Right cardiac atrium (tissue), 5 donors: ENCODE measurements around the gene SLC25A1. TPM values are rescaled to one million over a fixed set of nuclear protein-coding genes. Genes with fewer than 3 reads are reported as not detected.

Experiments
- ATAC-seq, 2 donors: fragments of 200-7000 bp; cut with Tn5 transposase; one replicate each; pipeline versions ENCODE4 v1.8.0 to v1.9.1; 2020; ENCODE audit warnings: moderate library complexity in 2 of 2, mild to moderate bottlenecking in 1 of 2
- DNase-seq, 3 donors: peaks; one replicate each; pipeline ENCODE4 v3.0.0-alpha.2; 2020
- H3K27ac ChIP-seq: one replicate; pipeline ENCODE4 v1.5.1; 2013; ENCODE audit warnings: mild to moderate bottlenecking, low read length, control low read depth, moderate library complexity
- H3K27me3 ChIP-seq: one replicate; pipeline ENCODE4 v1.6.1; 2013; ENCODE audit not compliant: control insufficient read depth, insufficient read depth
- H3K4me1 ChIP-seq: one replicate; pipeline ENCODE4 v1.6.1; 2013; ENCODE audit warnings: low read length; ENCODE audit not compliant: control insufficient read depth, insufficient read depth
- H3K4me3 ChIP-seq: one replicate; pipeline ENCODE4 v1.5.1; 2013; ENCODE audit warnings: low read length, control low read depth
- H3K9me3 ChIP-seq: one replicate; pipeline ENCODE4 v1.6.1; 2013; ENCODE audit warnings: low read length; ENCODE audit not compliant: control insufficient read depth
- WGBS: extraction: QIAGEN DNeasy Blood & Tissue Kit; methylation state at CpG from one replicate; pipeline ENCODE4 v1.1.7; 2013; 5-methylcytosine and 5-hydroxymethylcytosine counted together
- intact Hi-C, 4 donors: fragments of 100-400 bp; cut with DNase I; formaldehyde crosslinking; loops; one replicate each; pipeline versions ENCODE4 v1.11.0 to v1.14.0; 2022 to 2023
- polyA plus RNA-seq: library from polyadenylated mRNA; stranded (reverse); fragments of 200-250 nt; gene quantifications from one replicate; pipeline ENCODE4 v1.2.3, GENCODE V29; 2013
- total RNA-seq, 4 donors: library from RNA; stranded (reverse); fragmentation: NEBNext Ultra II Directional; extraction: Animal tissue kit (Norgen Biotek cat#: 25700); gene quantifications; one replicate each; pipeline ENCODE4 v1.2.1, GENCODE V29; 2021
- donor health status: healthy with polysubstance abuse.
- donor health status: DM: no; HTN: yes; CAD: no.
- donor health status: DM: no; HTN: no; CAD: no.
- donor health status: DM: no; HTN: yes; CAD: no; lungs with severe emphysema.
- donor health status: DM: yes; HTN: yes; CAD: no.

The SLC25A1 gene
- total and polyA plus RNA-seq, 5 donors = 11.2 to 26.5 (median 19.0) TPM

DNA sequence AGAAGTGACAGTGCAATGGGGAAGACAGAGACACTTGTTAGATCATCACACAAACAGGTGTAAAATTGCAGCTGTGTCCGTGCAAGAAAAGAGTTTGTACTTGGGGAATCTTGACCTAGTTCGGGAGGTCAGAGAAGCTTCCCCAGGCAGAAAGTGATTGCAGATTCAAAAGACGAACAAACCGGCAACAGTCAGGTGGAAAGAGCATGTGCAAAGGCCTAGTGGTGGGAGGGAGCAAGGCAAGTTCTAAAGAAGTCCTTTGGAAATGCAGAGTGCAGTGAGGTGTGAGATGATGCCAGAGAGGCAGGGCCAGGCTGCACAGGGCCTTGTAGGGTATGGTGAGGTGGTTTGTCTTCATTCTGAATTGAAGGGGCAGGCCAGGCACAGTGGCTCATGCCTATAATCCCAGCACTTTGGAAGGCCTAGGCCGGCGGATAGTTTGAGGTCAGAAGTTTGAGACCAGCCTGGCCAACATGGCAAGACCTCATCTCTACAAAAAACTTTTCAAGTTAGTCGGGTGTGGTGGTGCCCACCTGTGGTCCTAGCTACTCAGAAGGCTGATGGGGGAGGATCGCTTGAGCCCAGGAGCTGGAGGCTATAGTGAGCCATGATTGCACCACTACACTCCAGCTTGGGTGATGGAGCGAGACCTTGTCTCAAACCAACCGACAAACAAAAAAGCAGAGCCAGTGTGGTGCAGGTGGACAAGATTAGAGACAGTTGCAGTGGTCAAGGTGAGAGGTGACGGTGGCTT, 32.1 kb downstream of the SLC25A1 start:
- 80% methylated on average over 11 of the region's 11 CpGs for WGBS

DNA sequence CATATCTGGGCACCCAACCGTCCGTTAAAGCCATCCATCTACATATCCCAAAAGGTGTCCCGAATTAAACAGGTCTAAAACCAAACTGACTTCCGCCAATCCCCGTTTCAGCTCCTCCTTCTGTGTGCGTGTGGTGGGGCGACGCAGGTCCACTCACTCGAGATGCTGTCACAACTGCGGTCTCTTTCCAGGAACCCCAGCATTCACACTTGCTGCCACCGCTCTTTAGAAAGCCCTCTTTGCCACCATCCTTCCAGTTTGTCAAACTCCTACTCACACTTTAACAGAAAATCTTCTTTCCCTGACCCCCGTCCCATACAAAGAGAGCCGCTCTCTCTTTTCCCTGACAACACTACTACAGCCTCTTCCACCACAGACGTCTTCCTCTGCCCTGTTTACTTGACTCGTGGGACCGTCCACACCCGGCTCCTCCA, 34.6 kb downstream of the SLC25A1 start:
- DNase-seq = no peak
- WGBS = 2% methylated on average over 17 of the region's 17 CpGs
- no peak for ATAC-seq
- H3K9me3 ChIP-seq = no peaks in the 10 kb centered on the region
- H3K4me1 ChIP-seq = no peaks in the 10 kb centered on the region
- peak overlapping the region; percentile 62 for H3K4me3 ChIP-seq
- intact Hi-C loops = loop anchor here in 1 of 4 donors (10.0 kb wide), 1 partner anchor 491 kb away; no protein-coding TSS in a partner anchor
- H3K27me3 ChIP-seq = no peaks in the 10 kb centered on the region
- H3K27ac ChIP-seq = peak overlapping the region; percentile 59

More for the DNA sequence above, 32.1 kb downstream of the SLC25A1 start:
- DNase-seq (no peak), ATAC-seq (no peak)
- Histone ChIP-seq H3K4me3 (no peak overlapping the region), H3K27me3 (no peaks in the 10 kb centered on the region), H3K27ac (no peak overlapping the region), H3K9me3 (no peaks in the 10 kb centered on the region), H3K4me1 (no peaks in the 10 kb centered on the region)
- intact Hi-C loops = loop anchor here in 1 of 4 donors (10.0 kb wide), 1 partner anchor 488 kb away; no protein-coding TSS in a partner anchor

DNA sequence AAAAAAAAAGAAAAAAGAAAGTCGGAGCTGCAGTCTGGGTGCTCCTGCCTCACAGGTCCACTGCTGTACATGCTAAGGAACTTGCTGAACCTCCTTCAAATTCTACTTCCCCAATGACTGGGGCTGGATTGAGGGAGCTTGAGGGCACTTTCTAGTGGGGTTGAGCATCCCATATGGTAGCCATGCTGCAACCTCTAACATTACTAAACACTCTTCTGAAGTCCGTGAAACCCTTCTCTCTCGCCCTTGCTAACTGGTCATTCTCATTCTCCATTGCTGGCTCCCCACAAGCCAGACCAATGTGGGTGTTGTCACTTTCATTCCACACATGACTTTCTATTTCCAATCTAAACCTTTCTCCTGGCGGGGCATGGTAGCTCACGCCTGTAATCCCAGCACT, 35.3 kb downstream of the SLC25A1 start:
- H3K9me3 ChIP-seq = no peaks in the 10 kb centered on the region
- DNase-seq (no peak), ATAC-seq (no peak)
- H3K27ac ChIP-seq = no peak overlapping the region
- H3K27me3 ChIP-seq = no peaks in the 10 kb centered on the region
- H3K4me3 ChIP-seq = no peak overlapping the region
- 85% methylated on average over 5 of the region's 5 CpGs for WGBS
- no peaks in the 10 kb centered on the region for H3K4me1 ChIP-seq
- intact Hi-C loops = loop anchor here in 1 of 4 donors (10.0 kb wide), 1 partner anchor 492 kb away; no protein-coding TSS in a partner anchor

DNA sequence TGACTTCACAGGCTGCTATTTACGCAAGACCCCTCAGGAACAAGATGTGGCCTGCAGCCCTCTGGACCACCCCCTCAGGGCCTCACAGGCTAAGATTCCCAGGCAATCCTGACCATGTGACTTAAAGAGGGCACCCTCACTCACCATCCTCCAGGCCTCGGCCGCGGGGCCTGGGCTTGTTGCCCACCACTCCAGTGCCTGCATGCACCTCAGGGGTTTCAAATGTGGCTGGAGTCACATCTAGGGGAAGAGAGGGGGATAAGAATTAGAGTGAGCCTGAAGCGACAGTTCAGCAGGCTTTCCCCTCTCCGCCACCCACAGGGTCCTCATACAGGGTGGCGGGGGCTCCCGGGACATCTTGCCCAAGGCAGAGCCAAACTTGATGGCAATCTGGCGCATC, 36.1 kb downstream of the SLC25A1 start:
- WGBS = 97% methylated on average over 9 of the region's 9 CpGs
- Histone ChIP-seq H3K27me3 (no peaks in the 10 kb centered on the region), H3K4me3 (no peak overlapping the region), H3K27ac (no peak overlapping the region), H3K9me3 (no peaks in the 10 kb centered on the region), H3K4me1 (no peaks in the 10 kb centered on the region)
- intact Hi-C loops = loop anchor here in 1 of 4 donors (10.0 kb wide), 1 partner anchor 492 kb away; no protein-coding TSS in a partner anchor
- DNase-seq = no peak
- ATAC-seq = no peak

DNA sequence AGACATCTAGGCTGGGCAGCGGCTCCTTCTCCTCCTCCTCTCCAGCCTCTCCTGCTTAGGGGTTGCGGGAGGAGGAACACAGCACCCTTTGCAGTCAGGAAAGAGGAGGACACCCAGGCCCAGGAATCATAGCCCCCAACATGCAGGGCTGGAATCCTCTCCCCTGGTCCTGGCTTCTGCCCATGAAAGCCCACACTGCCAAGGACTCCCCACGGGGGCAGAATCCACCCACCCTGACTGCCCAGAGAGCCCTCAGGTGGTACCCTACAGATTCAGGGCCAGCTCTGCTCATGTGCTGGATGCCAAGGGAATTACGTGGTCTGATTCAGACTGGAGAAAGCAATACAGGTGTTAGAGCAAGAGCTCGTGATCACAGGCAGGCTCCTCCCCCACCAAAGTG, 38.6 kb downstream of the SLC25A1 start:
- Histone ChIP-seq H3K4me3 (no peak overlapping the region), H3K27ac (no peak overlapping the region), H3K9me3 (no peaks in the 10 kb centered on the region), H3K4me1 (no peaks in the 10 kb centered on the region), H3K27me3 (no peaks in the 10 kb centered on the region)
- WGBS = 89% methylated on average over 5 of the region's 5 CpGs
- ATAC-seq = no peak
- no peak for DNase-seq
- intact Hi-C loops = loop anchor here in 1 of 4 donors (10.0 kb wide), 1 partner anchor 495 kb away; no protein-coding TSS in a partner anchor

DNA sequence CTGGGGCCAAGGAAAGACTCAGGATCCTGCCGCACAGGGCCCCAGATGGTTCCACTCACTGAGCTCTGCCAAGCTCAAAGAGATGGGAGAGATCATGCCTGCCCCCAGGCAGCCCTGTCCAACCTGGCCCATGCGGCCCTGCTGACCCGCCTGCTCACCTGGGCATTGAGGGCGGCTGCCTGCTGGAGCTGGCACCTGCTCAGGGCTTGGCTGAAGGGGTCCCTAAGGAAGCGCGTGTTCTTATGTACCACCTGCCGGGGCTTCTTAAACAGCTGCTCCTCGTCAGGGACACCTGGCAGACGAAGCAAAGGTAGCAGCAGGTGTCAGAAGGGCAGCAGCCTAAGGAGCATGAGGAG, 39.6 kb downstream of the SLC25A1 start:
- H3K4me3 ChIP-seq = no peak overlapping the region
- H3K4me1 ChIP-seq = no peaks in the 10 kb centered on the region
- no peak for DNase-seq
- ATAC-seq = no peak
- no peaks in the 10 kb centered on the region for H3K27me3 ChIP-seq
- 92% methylated on average over 9 of the region's 9 CpGs for WGBS
- H3K27ac ChIP-seq = no peak overlapping the region
- H3K9me3 ChIP-seq = no peaks in the 10 kb centered on the region
- intact Hi-C loops = no loop called here

DNA sequence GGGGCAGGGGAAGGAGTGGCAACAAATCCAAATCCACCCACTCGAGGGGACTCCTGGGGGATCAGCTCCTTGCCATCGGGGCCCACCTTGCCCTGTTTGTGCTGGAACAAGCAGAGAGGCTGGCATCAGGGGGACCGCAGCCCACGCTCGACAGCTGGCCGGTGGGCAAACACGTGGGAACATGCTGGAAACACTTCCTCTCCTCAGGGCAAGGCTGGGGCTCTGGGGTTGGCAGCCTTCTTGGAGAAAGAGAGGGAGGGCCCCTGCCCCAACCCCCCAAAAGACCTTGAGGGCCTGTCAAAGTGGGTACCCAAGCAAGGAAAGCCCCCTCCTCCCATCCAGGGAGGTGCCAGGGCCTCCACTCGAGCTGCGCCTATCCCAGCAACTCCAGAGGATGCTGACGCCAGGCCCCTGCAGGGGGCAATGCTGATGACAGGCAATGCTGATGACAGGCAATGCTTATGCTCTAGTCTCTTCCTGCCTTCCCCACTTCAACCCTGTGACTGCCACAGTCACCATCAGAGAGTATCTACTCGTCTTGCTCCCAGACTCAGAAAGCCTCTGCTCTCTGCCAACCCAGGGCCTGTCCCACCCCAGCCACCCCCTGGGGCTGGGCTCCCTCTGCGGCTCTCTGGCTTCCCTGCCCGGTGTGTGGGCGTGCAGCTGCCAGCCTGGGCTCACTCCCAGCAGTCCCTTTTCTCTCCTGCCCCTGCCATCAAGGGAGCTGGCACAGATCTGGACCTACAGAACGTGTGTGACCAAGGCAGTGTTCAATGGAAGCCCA, 40.1 kb downstream of the SLC25A1 start:
- DNase-seq = no peak
- Histone ChIP-seq H3K27ac (no peak overlapping the region), H3K4me1 (no peaks in the 10 kb centered on the region), H3K27me3 (no peaks in the 10 kb centered on the region), H3K9me3 (no peaks in the 10 kb centered on the region), H3K4me3 (no peak overlapping the region)
- WGBS = 85% methylated on average over 15 of the region's 15 CpGs
- ATAC-seq = no peak
- intact Hi-C loops = no loop called here

DNA sequence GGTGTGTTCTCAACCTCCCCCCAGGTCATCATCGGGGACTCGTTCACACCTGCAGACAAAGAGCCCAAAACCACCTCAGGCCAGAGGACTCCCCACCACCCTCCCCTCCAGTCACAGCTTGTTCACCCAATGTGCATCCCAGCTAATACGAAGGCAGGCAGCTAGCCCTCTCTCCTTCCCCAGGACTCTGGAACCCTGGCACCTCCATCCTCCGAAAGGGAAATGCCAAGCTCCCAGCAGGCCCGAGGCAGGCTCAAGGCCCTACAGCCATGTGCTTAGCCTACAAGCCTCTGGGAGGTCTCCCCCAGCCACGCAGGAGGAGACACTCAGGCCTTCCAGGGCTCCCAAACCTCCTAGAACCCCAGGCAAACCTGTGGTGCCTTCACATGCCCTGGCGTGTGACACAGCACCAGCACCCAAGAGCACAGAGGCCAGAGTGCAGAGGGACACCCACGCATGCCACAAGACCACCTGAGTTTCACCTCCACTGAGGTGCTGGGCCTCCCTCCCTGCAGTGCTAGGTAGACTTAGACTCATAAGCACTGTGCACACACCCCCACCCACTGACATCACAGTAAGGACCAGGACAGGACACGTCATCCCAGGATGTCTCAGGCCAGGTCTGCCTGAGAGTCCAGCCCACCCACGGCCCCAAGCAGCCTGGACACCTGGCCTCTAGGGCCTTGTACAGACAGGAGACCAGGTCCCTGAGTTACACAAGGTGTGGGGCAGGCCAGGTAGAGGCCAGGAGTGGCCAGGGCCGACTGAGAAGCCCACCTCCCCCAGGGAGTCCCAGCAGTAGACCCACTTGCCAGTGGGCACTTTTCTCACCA, 40.9 kb downstream of the SLC25A1 start:
- H3K4me3 ChIP-seq = no peak overlapping the region
- H3K9me3 ChIP-seq = no peaks in the 10 kb centered on the region
- intact Hi-C loops = no loop called here
- WGBS = 92% methylated on average over 11 of the region's 11 CpGs
- no peaks in the 10 kb centered on the region for H3K27me3 ChIP-seq
- no peaks in the 10 kb centered on the region for H3K4me1 ChIP-seq
- ATAC-seq = no peak
- H3K27ac ChIP-seq = no peak overlapping the region
- DNase-seq = no peak

DNA sequence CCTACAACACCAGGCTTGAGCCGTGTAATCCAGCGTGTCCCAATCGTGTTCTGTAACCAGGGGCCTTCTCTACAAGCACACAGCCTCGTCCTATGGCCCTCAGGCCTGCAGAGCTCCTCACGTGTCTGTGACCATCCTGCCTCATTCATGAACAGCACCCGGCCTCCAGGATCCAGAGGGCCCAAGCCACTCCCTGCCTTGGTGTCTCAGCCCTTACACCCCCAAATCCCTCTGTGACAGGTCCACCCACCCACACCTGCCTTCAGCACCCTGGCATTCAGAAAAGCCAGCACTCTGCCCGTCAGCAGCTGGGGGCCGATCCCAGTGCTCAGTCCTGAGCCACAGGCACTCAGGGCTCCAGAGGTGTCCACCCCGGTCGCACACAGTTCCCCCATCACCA, 41.6 kb downstream of the SLC25A1 start:
- no peaks in the 10 kb centered on the region for H3K27me3 ChIP-seq
- ATAC-seq = no peak
- no peak overlapping the region for H3K4me3 ChIP-seq
- DNase-seq = no peak
- H3K9me3 ChIP-seq = no peaks in the 10 kb centered on the region
- WGBS = 96% methylated on average over 10 of the region's 10 CpGs
- H3K4me1 ChIP-seq = no peaks in the 10 kb centered on the region
- intact Hi-C loops = no loop called here
- no peak overlapping the region for H3K27ac ChIP-seq

DNA sequence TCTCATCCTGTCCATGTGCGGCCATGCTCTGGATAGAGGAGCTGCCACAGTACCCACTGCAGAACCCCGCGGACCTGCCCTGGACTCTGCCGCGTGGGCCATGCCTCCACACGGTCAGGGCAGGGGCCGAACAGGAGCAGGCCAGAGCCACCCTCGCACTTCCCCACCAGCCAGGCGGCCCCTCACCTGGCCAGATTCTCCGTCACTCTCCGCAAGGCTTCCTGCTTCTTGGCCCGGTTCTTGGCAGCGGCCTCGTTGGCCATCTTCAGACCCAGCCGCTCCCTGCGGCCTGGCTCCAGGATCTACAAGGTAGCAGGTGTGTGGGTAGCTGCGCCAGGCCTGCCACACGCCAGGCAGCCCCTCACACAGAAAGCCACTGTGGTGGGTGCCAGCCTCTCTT, 43.7 kb downstream of the SLC25A1 start:
- Histone ChIP-seq H3K4me3 (no peak overlapping the region), H3K9me3 (no peaks in the 10 kb centered on the region), H3K27ac (no peak overlapping the region), H3K27me3 (no peaks in the 10 kb centered on the region), H3K4me1 (no peaks in the 10 kb centered on the region)
- intact Hi-C loops = no loop called here
- ATAC-seq = no peak
- WGBS = 93% methylated on average over 18 of the region's 18 CpGs
- no peak for DNase-seq
